Posterior vena cava (tissue), 2 donors: Measurements from ENCODE around the gene HACD1. TPM values are rescaled to one million over a fixed set of nuclear protein-coding genes. Genes with fewer than 3 reads are reported as not detected.
A peak's percentile ranks its signal among the peaks of the same experiment; 100 is the strongest.
"Not testable (repeated sequence)": the region's sequence is repeated elsewhere in the genome, so short reads cannot be mapped to it uniquely, and the experiment has no call there.

Source experiments
- DNase-seq: peaks from one replicate; pipeline ENCODE4 v3.0.0-alpha.2; 2020; ENCODE audit warnings: low spot score
- intact Hi-C, 2 donors: fragments of 100-400 bp; cut with DNase I; formaldehyde crosslinking; loops; one replicate each; pipeline versions ENCODE4 v1.14.1 to v1.14.2; 2022 to 2023
- total RNA-seq, 2 donors: library from RNA; stranded (reverse); fragmentation: NEBNext Ultra II Directional; extraction: Animal tissue kit (Norgen Biotek cat#: 25700); gene quantifications; one replicate each; pipeline ENCODE4 v1.2.1, GENCODE V29; 2021
- donor health status: DM: yes; HTN: yes; CAD: no.
- donor health status: DM: yes; HTN: yes; CAD: no.

The HACD1 gene
- total RNA-seq, 2 donors from 2014 or later: 51.3 to 83.0 TPM

- intact Hi-C loops: no loop called here
These were observed 27.3 kb upstream of the HACD1 start for GRCh38 chr10:17644485-17644943.

GRCh38 chr10:17643755-17644484, 26.7 kb upstream of the HACD1 start, which contains the start of gene STAM:
Gene STAM (plus strand): TSS chr10:17644151. CDS start chr10:17644340, 189 bp downstream.
- peak; percentile 97 for DNase-seq
- intact Hi-C loops: no loop called here

More at GRCh38 chr10:17644485-17644943, 27.3 kb upstream of the HACD1 start:
- no peak for DNase-seq

DNA sequence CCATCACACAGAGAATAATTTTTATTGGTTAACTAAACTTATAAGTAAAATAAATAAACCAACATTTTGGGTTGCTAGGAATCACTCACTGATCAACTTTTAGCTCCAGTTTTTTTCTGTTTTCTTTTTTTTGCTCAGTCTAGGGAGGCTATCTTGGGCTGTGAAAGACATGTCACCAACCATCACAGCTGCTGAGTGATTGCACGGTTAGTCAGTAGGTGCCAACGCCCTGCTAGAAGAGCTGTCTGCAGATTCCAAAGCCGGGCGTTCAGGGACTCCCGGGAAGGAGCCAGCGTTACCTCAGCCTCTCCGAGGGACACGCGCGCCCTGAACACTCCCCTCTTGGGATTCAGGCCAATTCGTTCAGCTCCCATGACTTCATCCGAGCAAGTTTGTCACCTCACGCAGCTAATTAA, 26.2 kb upstream of the HACD1 start:
- peak; percentile 88 for DNase-seq

DNA sequence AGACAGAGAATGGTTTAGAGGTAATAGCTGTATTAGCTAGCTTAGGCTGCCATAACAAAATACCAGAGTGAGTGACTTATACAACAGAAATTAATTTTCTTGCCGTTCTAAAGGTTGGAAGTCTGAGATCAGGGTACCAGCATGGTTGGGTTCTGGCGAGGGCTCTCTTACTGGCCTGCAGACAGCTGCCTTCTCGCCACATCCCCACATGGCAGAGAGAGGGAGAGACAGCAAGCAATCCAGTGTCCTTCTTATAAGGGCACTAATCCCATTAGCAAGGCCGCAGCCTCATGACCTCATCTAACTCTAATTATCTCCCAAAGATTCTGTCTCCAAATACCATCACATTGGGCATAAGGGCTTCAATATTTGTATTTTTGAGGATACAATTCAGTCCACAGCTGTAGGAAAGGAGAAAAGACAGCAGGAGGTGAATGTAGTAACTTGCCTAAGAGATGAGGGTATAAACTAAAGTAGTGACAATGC, 23.2 kb upstream of the HACD1 start:
- no peak for DNase-seq
- intact Hi-C loops: no loop called here

More for the DNA sequence above, 26.2 kb upstream of the HACD1 start:
- intact Hi-C loops: no loop called here

DNA sequence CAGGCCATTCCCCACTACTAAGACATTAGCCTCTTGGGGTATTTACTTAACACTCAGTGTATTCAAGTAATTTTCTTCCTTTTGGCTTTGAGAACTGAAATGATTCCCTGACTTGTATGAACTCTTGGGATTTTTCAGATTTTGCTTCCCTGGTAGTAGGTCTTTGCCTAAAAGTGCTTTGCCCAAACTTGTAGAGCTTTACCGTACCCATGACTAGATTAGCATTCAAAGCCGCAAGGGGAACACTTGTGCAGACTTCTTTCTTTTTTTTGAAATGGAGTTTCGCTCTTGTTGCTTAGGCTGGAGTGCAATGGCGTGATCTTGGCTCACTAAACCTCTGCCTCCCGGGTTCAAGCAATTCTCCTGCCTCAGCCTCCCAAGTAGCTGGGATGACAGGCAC, 20.7 kb upstream of the HACD1 start:
- intact Hi-C loops: no loop called here
- DNase-seq: no peak

GRCh38 chr10:17633353-17633752, 16.2 kb upstream of the HACD1 start:
- no peak for DNase-seq
- intact Hi-C loops: no loop called here

- DNase-seq, intact Hi-C loops: not testable (repeated sequence)
These were observed 15.4 kb upstream of the HACD1 start for GRCh38 chr10:17632590-17632989.

DNA sequence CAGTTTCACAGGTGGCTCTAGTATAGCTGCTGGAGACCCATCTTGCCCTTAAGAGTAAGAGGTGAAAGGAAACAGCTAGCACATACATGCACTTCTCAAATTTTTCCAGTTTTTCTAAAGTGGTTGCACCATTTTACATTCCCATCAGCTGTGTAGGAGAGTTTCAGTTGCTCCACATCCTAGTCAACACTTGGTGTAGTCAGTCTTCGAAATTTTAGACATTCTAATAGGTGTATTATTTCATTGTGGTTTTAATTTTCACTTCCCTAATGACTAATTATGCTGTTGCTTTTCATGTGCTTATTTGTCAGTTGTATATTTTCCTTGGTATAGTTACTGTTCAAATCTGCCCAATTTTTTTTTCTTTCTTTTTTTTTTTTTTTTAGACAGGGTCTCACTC, 9.5 kb upstream of the HACD1 start:
- intact Hi-C loops: no loop called here
- no peak for DNase-seq

GRCh38 chr10:17624996-17625395, 7.8 kb upstream of the HACD1 start:
- no peak for DNase-seq

DNA sequence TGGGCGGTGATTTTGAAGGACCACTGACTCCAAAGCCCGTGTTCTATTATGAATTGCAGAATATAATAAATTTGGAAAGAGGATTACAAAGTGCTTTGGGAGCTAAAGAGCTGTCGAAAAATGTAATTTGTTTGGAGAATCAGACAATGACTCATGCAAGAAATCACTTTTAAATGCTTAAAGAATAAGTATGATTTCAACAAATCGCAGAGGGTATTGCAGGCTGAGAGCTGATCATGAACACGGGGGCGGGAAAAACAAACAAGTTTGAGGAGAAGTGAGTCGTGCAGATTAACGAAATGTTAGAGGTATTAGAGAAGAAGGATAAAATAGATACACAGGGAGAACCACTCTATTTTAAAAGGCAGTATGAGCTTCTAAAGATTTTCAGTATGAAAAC, 4.9 kb upstream of the HACD1 start:
- intact Hi-C loops: no loop called here
- DNase-seq: no peak

More at GRCh38 chr10:17624996-17625395, 7.8 kb upstream of the HACD1 start:
- intact Hi-C loops: no loop called here

DNA sequence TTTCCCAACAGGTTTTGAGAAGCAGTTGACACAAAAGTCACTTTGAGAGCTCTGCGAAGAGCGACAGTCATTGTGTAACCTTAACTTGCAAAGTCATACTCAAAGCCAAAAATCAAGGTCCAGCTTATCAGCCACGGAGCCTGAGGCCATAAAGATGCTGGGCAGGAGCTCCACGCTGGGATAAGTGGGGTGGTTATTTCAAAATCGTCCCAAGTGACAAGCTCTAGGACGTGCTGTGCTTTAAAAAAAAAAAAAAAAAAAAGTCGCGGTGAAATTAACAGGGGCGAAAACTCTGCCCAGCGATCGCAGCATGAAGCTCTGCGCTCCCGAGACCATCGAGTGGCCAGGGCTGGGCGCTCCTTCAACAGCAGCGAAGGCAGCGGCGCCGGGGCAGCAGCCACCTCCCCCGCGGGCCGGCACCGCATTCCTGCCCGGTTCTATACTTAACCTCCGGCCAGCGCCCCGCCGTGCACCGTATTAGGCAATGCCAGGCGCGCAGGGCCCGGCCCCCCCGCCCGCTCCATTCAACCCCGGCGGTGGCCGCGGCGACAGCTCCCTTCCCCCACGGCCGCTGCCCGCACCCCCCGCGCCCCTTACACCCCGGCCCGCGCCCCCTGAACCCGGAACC, 657 bp downstream of the HACD1 start:
- intact Hi-C loops: no loop called here
- DNase-seq: peak; percentile 90

DNA sequence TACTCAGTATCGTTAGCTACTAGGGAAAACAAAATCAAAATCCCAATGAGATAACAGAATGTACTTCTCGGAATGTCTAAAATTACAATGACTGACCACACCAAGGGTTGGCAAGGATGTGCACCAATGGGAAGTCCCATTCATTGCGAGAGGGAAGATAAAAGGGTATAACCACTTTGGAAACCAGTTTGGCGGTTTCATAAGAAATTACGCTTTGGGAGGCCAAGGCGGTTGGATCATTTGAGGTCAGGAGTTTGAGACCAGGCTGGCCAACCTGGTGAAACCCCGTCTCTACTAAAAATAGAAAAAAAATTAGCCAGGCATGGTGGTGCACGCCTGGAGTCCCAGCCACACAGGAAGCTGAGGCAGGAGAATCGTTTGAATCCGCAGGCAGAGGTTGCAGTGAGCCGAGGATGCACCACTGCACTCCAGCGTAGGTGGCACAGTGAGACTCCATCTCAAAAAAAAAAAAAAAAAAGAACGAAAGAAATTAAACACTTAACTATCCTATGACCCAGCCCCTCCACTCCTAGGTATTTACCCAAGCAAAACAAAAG, 7.6 kb downstream of the HACD1 start:
- DNase-seq: no peak

GRCh38 chr10:17607603-17608332, 9.4 kb downstream of the HACD1 start:
- intact Hi-C loops: loop anchor here (5.0 to 10.0 kb wide), 2 partner anchors 135 to 137 kb away; no protein-coding TSS in a partner anchor
- DNase-seq: no peak

More for the DNA sequence above, 7.6 kb downstream of the HACD1 start:
- intact Hi-C loops: loop anchor here (5.0 to 10.0 kb wide), 2 partner anchors 133 to 135 kb away; no protein-coding TSS in a partner anchor

DNA sequence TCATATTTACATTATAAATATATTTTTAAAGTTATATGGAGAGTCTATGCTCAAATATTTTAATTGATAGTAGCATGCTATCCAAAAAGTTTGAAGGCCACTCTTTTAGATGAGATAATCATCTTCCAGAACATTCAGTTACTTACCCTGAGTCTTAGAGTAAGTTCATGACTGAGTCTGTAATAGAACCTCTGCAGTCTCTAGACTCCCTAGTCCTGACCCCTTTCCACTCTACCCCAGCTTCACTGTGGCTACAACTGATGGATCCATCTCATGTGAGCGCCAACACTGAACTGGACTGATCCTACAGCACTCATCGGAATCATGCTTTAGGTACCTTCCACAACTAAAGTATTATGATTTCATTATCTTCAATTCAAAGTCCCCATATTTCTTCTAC, 10.1 kb downstream of the HACD1 start:
- intact Hi-C loops: loop anchor here (5.0 to 10.0 kb wide), 2 partner anchors 135 to 138 kb away; no protein-coding TSS in a partner anchor
- no peak for DNase-seq

DNA sequence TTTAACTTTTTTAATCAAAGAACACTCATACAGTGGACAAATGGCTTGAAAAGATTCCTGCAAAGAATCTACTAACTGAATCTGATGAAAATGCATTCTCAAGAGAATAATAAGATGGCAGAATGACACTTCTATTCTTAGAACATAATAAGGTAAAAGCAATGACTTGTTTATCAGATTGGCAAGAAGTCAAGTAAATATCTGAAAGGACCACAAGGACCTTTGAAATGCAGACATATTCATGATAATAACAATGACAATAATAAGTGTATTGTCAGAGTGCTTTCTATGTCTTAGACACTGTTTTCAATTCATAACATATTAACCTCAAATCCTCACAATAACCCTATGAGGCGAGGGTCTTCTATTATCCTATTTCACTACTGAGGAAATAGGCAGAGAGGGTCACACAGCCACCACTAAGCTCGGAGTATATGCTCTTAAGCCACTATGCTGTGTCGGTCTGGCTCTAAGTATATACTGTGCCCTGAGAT, 10.6 kb downstream of the HACD1 start:
- no peak for DNase-seq
- intact Hi-C loops: loop anchor here (5.0 to 10.0 kb wide), 2 partner anchors 136 to 138 kb away; no protein-coding TSS in a partner anchor

- intact Hi-C loops: loop anchor here (5.0 to 10.0 kb wide), 2 partner anchors 136 to 139 kb away; no protein-coding TSS in a partner anchor
- no peak for DNase-seq
These were observed 11.2 kb downstream of the HACD1 start for GRCh38 chr10:17605936-17606335.

- DNase-seq: no peak
- intact Hi-C loops: no loop called here
These were observed 18.1 kb downstream of the HACD1 start for GRCh38 chr10:17599089-17599488.

- intact Hi-C loops: no loop called here
- no peak for DNase-seq
These were observed 19.8 kb downstream of the HACD1 start for GRCh38 chr10:17597386-17597785.
